Measurements from ENCODE around the gene NFKB1. TPM values are rescaled to one million over a fixed set of nuclear protein-coding genes. Genes with fewer than 3 reads are reported as not detected.

NFKB1 gene
- total and polyA plus RNA-seq, 10 donors: 15.9 to 94.4 (median 55.3) TPM

DNA sequence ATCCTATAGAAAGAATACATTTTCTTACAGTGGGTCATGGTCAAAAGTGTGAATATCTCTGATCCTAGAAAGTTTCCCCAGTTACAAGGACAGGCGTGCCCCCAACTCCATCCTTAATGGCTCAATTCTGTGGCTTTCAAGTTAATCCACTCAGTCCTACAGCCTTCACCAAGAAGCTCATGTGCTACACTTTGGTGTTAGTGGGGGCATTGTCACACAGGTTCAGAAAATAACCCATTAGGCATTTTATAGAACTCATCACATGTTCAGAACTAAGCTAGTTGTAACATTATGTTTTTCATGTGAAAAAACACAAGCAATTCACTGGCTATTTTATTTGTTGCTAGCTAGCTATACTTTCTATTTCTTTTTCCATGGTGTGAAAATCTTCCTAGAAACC is 20.4 kb downstream of the NFKB1 start:
- peaks cover 0 to 5% (median 2%) of the 10 kb centered on the region in 8 donors for H3K9me3 ChIP-seq
- no peak overlapping the region for H3K4me3 ChIP-seq
- peaks cover 25 to 99% (median 59%) of the 10 kb centered on the region in 6 donors for H3K4me1 ChIP-seq
- no peak for DNase-seq
- peaks cover 0 to 10% (median 2%) of the 10 kb centered on the region in 6 donors for H3K36me3 ChIP-seq
- no peaks in the 10 kb centered on the region for H3K27me3 ChIP-seq (replicated peaks in 1 of 7)
- TF ChIP-seq, protein P1, sequence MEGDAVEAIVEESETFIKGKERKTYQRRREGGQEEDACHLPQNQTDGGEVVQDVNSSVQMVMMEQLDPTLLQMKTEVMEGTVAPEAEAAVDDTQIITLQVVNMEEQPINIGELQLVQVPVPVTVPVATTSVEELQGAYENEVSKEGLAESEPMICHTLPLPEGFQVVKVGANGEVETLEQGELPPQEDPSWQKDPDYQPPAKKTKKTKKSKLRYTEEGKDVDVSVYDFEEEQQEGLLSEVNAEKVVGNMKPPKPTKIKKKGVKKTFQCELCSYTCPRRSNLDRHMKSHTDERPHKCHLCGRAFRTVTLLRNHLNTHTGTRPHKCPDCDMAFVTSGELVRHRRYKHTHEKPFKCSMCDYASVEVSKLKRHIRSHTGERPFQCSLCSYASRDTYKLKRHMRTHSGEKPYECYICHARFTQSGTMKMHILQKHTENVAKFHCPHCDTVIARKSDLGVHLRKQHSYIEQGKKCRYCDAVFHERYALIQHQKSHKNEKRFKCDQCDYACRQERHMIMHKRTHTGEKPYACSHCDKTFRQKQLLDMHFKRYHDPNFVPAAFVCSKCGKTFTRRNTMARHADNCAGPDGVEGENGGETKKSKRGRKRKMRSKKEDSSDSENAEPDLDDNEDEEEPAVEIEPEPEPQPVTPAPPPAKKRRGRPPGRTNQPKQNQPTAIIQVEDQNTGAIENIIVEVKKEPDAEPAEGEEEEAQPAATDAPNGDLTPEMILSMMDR (IDR thresholded peaks at IDR 0.05 in 8 of 11, conservative IDR thresholded peaks at IDR 0.05 in 3 of 11): no peak
- no peak for TF ChIP-seq POLR2AphosphoS5 (IDR thresholded peaks at IDR 0.05)
- no peak for TF ChIP-seq POLR2A (IDR thresholded peaks at IDR 0.05)
- H3K27ac ChIP-seq: no peak overlapping the region
- WGBS, 5 donors: 85 to 100% (median 95%) methylated on average over 1 of the region's 1 CpG
- intact Hi-C loops (cut with DNase I; ENCODE audit: low total_unique reads): no loop called here

DNA sequence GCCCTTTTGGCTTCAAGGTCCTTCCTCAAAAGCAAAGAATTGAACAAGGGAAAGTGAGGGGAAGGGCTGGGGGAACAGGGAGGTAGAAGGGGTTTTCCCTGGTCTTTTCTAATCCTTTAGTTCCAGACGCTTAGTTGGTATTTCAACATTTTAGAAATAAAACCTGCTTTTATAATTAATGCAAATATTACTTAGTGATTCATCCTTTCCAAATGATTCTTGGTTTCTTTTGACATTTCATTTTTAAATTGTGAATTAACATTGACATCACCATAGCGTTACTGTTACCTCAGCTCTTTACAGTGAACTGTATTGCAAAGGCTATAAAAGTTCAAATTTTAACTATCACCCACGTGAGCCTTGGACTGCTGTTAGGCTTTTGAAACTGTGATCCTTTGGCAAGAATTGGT is 20.9 kb downstream of the NFKB1 start:
- Histone ChIP-seq H3K27me3 (replicated peaks in 1 of 7) (no peaks in the 10 kb centered on the region), H3K9me3 (peaks cover 0 to under 1% (median 0%) of the 10 kb centered on the region in 8 donors), H3K36me3 (peaks cover 0 to 10% (median 2%) of the 10 kb centered on the region in 6 donors), H3K27ac (no peak overlapping the region), H3K4me3 (no peak overlapping the region), H3K4me1 (peaks cover 25 to 100% (median 60%) of the 10 kb centered on the region in 6 donors)
- WGBS, 5 donors: 46 to 58% (median 52%) methylated on average over 3 of the region's 3 CpGs
- no peak for DNase-seq
- TF ChIP-seq, protein P1 (IDR thresholded peaks at IDR 0.05 in 8 of 11, conservative IDR thresholded peaks at IDR 0.05 in 3 of 11): no peak
- TF ChIP-seq POLR2AphosphoS5 (IDR thresholded peaks at IDR 0.05) (no peak), POLR2A (IDR thresholded peaks at IDR 0.05) (no peak)
- intact Hi-C loops (cut with DNase I; ENCODE audit: low total_unique reads): no loop called here

DNA sequence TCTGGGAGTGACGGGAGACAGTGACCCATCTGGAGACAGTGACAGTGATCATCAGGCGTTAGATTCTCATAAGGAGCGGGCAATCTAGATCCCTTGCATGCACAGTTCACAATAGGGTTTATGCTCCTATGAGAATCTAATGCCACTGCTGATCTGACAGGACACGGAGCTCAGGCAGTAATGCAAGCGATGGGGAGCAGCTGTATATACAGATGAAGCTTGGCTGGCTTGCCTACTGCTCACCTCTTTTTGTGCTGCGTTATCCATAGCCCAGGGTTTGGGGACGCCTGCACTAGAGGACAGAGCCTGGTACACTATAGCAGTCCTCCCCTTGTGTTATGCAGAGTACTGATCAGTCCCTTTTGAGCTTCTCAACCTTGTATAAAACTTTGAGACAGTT is 23.5 kb downstream of the NFKB1 start:
- TF ChIP-seq, protein P1 (IDR thresholded peaks at IDR 0.05 in 8 of 11, conservative IDR thresholded peaks at IDR 0.05 in 3 of 11): no peak
- TF ChIP-seq POLR2AphosphoS5 (IDR thresholded peaks at IDR 0.05) (no peak), POLR2A (IDR thresholded peaks at IDR 0.05) (no peak)
- intact Hi-C loops (cut with DNase I; ENCODE audit: low total_unique reads): no loop called here
- Histone ChIP-seq H3K4me1 (peaks cover 19 to 96% (median 55%) of the 10 kb centered on the region in 6 donors), H3K27ac (peak overlapping the region in 1 of 8 donors; percentile 9), H3K9me3 (no peaks in the 10 kb centered on the region), H3K27me3 (replicated peaks in 1 of 7) (no peaks in the 10 kb centered on the region), H3K4me3 (no peak overlapping the region), H3K36me3 (peaks cover 0 to 29% (median 3%) of the 10 kb centered on the region in 6 donors)
- DNase-seq: no peak
- WGBS, 5 donors: 95 to 98% (median 97%) methylated on average over 7 of the region's 7 CpGs

DNA sequence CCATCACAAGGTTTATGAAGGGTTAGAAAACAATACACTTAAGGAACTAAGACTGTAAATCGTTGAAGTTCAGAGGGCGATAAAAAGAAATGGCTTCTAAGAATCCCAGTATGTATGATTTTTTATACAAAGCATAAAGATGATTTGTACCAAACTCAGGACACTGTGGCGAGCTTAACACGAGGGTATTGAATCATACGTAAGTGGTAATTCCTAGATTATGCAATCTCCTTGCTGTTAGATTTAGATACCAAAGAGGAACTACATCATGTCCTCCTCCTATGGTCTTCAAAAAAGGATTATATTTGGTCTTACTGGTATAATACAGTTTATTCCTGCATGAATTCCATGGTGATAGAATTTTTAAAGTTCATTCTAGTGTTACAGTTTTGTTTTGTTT is 23.9 kb downstream of the NFKB1 start:
- TF ChIP-seq POLR2AphosphoS5 (IDR thresholded peaks at IDR 0.05): no peak
- no peak for TF ChIP-seq POLR2A (IDR thresholded peaks at IDR 0.05)
- TF ChIP-seq, protein P1 (IDR thresholded peaks at IDR 0.05 in 8 of 11, conservative IDR thresholded peaks at IDR 0.05 in 3 of 11): no peak
- intact Hi-C loops (cut with DNase I; ENCODE audit: low total_unique reads): no loop called here
- Histone ChIP-seq H3K36me3 (peaks cover 0 to 33% (median 6%) of the 10 kb centered on the region in 6 donors), H3K4me3 (no peak overlapping the region), H3K9me3 (no peaks in the 10 kb centered on the region), H3K27me3 (replicated peaks in 1 of 7) (no peaks in the 10 kb centered on the region), H3K27ac (peak overlapping the region in 1 of 8 donors; percentile 9), H3K4me1 (peaks cover 19 to 96% (median 51%) of the 10 kb centered on the region in 6 donors)
- 52 to 77% (median 63%) methylated on average over 5 of the region's 5 CpGs for WGBS, 5 donors
- DNase-seq: no peak
